Measurements from ENCODE around the gene FBXO31. TPM values are rescaled to one million over a fixed set of nuclear protein-coding genes. Genes with fewer than 3 reads are reported as not detected.

Gene FBXO31
- total RNA-seq, 2 donors from 2014 or later, result 18.6 to 22.1 TPM

GRCh38 chr16:87352818-87353217 lies 30.8 kb downstream of the FBXO31 start:
- 93 to 95% methylated on average over 14 to 15 of the region's 15 CpGs for WGBS, 2 experiments (ENCODE audit: insufficient coverage in 1 of 2, insufficient read length in 1 of 2)
- no peaks in the 10 kb centered on the region for H3K4me1 ChIP-seq (ENCODE audit: control insufficient read depth, insufficient read depth, low read length)
- no peaks in the 10 kb centered on the region for H3K9me3 ChIP-seq (ENCODE audit: control insufficient read depth, low read length)
- Mint-ChIP-seq H3K36me3 (ENCODE audit: low read depth) (peaks cover 16% of the 10 kb centered on the region), H3K27me3 (ENCODE audit: insufficient read depth) (no peaks in the 10 kb centered on the region), H3K9me3 (no peaks in the 10 kb centered on the region), H3K4me1 (no peaks in the 10 kb centered on the region), H3K4me3 (no peak overlapping the region), H3K27ac (peak overlapping the region; percentile 64)
- H3K36me3 ChIP-seq (ENCODE audit: control insufficient read depth, insufficient read depth, low read length), result peaks cover 3% of the 10 kb centered on the region
- no peak overlapping the region for H3K9ac ChIP-seq (ENCODE audit: extremely low read depth, low read length, poor library complexity, severe bottlenecking)
- H3K27me3 ChIP-seq (ENCODE audit: control insufficient read depth, insufficient read depth, low read length, poor library complexity, severe bottlenecking), result no peaks in the 10 kb centered on the region
- no peak overlapping the region for H3K4me3 ChIP-seq (ENCODE audit: low read length)
- no peak for DNase-seq
- H3K27ac ChIP-seq (ENCODE audit: low read depth, low read length), result no peak overlapping the region
- TF ChIP-seq CTCF (conservative IDR thresholded peaks at IDR 0.05), result no peak

GRCh38 chr16:87351320-87351698 lies 32.3 kb downstream of the FBXO31 start:
- Mint-ChIP-seq H3K36me3 (ENCODE audit: low read depth) (peaks cover 11% of the 10 kb centered on the region), H3K27ac (no peak overlapping the region), H3K27me3 (ENCODE audit: insufficient read depth) (no peaks in the 10 kb centered on the region), H3K9me3 (no peaks in the 10 kb centered on the region), H3K4me3 (no peak overlapping the region), H3K4me1 (no peaks in the 10 kb centered on the region)
- H3K27me3 ChIP-seq (ENCODE audit: control insufficient read depth, insufficient read depth, low read length, poor library complexity, severe bottlenecking), result no peaks in the 10 kb centered on the region
- DNase-seq, result no peak
- WGBS, 2 experiments (ENCODE audit: insufficient coverage in 1 of 2, insufficient read length in 1 of 2), result 92 to 94% methylated on average over 7 to 8 of the region's 9 CpGs
- H3K27ac ChIP-seq (ENCODE audit: low read depth, low read length), result peak overlapping the region; percentile 19
- H3K4me1 ChIP-seq (ENCODE audit: control insufficient read depth, insufficient read depth, low read length), result no peaks in the 10 kb centered on the region
- H3K9me3 ChIP-seq (ENCODE audit: control insufficient read depth, low read length), result no peaks in the 10 kb centered on the region
- H3K9ac ChIP-seq (ENCODE audit: extremely low read depth, low read length, poor library complexity, severe bottlenecking), result no peak overlapping the region
- no peak for TF ChIP-seq CTCF (conservative IDR thresholded peaks at IDR 0.05)
- H3K4me3 ChIP-seq (ENCODE audit: low read length), result no peak overlapping the region
- peaks cover 7% of the 10 kb centered on the region for H3K36me3 ChIP-seq (ENCODE audit: control insufficient read depth, insufficient read depth, low read length)

DNA sequence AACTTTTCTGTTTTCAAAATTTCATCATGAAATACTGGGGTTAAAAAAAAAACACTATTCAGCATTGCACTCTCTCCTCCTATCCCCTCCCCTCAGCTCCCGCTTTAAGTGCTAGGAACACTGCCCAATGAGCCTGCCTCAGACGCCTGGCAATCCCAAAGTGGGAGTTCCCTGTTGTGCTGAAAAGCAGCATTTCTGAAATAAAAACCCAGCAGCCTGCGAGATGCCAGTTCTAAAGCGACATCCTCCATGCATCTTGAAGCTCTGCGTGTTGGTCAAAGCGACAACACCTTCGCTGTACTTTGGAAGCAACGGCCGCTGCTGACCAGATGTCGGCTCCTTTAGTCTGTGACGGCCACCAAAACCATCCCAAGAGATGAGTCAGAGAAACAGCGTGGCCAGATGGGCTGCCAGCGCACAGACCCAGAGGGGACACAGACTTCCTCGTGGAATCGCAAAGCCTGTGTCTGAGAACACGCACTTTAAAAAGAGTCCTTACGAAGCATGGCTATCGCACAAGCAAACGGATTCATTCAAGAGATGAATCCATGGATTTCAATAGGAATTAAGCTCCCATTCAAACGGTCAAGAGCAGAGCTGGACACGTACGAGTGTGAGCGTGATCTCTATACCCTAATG lies 32.8 kb downstream of the FBXO31 start:
- Histone ChIP-seq H3K27ac (ENCODE audit: low read depth, low read length) (peak overlapping the region; percentile 19), H3K4me1 (ENCODE audit: control insufficient read depth, insufficient read depth, low read length) (no peaks in the 10 kb centered on the region), H3K27me3 (ENCODE audit: control insufficient read depth, insufficient read depth, low read length, poor library complexity, severe bottlenecking) (no peaks in the 10 kb centered on the region), H3K36me3 (ENCODE audit: control insufficient read depth, insufficient read depth, low read length) (peaks cover 7% of the 10 kb centered on the region), H3K4me3 (ENCODE audit: low read length) (no peak overlapping the region), H3K9me3 (ENCODE audit: control insufficient read depth, low read length) (no peaks in the 10 kb centered on the region), H3K9ac (ENCODE audit: extremely low read depth, low read length, poor library complexity, severe bottlenecking) (no peak overlapping the region)
- Mint-ChIP-seq H3K9me3 (no peaks in the 10 kb centered on the region), H3K4me1 (peaks cover under 1% of the 10 kb centered on the region), H3K4me3 (no peak overlapping the region), H3K27me3 (ENCODE audit: insufficient read depth) (no peaks in the 10 kb centered on the region), H3K27ac (no peak overlapping the region), H3K36me3 (ENCODE audit: low read depth) (peaks cover 13% of the 10 kb centered on the region)
- TF ChIP-seq CTCF (conservative IDR thresholded peaks at IDR 0.05), result no peak
- 87 to 89% methylated on average over 22 to 23 of the region's 23 CpGs for WGBS, 2 experiments (ENCODE audit: insufficient coverage in 1 of 2, insufficient read length in 1 of 2)
- no peak for DNase-seq

All from endodermal cell (in vitro differentiated cells).